Endothelial cell (in vitro differentiated cells): ENCODE results near the gene CETN2. TPM values are rescaled to one million over a fixed set of nuclear protein-coding genes. Genes with fewer than 3 reads are reported as not detected.

ENCODE experiments used
- DNase-seq: peaks from one replicate; pipeline ENCODE4 v3.0.0; 2021; ENCODE audit warnings: low spot score
- H3K27ac Mint-ChIP-seq: one replicate; pipeline ENCODE4 v1.8.0; 2021; ENCODE audit warnings: mixed read lengths, inconsistent platforms; ENCODE audit not compliant: unreplicated experiment
- H3K27me3 Mint-ChIP-seq: one replicate; pipeline ENCODE4 v1.8.0; 2021; ENCODE audit warnings: mild to moderate bottlenecking, moderate library complexity, mixed read lengths, inconsistent platforms; ENCODE audit not compliant: unreplicated experiment
- H3K36me3 Mint-ChIP-seq: one replicate; pipeline ENCODE4 v1.8.0; 2021; ENCODE audit warnings: mild to moderate bottlenecking, low read depth, mixed read lengths, inconsistent platforms; ENCODE audit not compliant: unreplicated experiment
- H3K4me1 Mint-ChIP-seq: one replicate; pipeline ENCODE4 v1.8.0; 2021; ENCODE audit warnings: mild to moderate bottlenecking, mixed read lengths, inconsistent platforms; ENCODE audit not compliant: unreplicated experiment
- H3K4me3 Mint-ChIP-seq: one replicate; pipeline ENCODE4 v1.8.0; 2021; ENCODE audit warnings: mild to moderate bottlenecking, mixed read lengths, inconsistent platforms; ENCODE audit not compliant: unreplicated experiment
- H3K9me3 Mint-ChIP-seq: one replicate; pipeline ENCODE4 v1.8.0; 2021; ENCODE audit warnings: mixed read lengths, inconsistent platforms; ENCODE audit not compliant: unreplicated experiment
- total RNA-seq: library from RNA; stranded (reverse); fragmentation: NEBNext Ultra II Directional; extraction: Animal tissue kit (Norgen Biotek cat#: 25700); gene quantifications from one replicate; pipeline ENCODE4 v1.2.1, GENCODE V29; 2021; ENCODE audit not compliant: unreplicated experiment
- TF ChIP-seq, protein P1 (sequence below): fragments of 200-600 bp; sonication (generic); IDR thresholded peaks from one replicate; pipeline ENCODE4 v1.5.0; 2021; ENCODE audit warnings: antibody characterized with exemption; ENCODE audit not compliant: unreplicated experiment

CETN2 gene
- total RNA-seq, 1 donor from 2014 or later, result 32.6 TPM

DNA sequence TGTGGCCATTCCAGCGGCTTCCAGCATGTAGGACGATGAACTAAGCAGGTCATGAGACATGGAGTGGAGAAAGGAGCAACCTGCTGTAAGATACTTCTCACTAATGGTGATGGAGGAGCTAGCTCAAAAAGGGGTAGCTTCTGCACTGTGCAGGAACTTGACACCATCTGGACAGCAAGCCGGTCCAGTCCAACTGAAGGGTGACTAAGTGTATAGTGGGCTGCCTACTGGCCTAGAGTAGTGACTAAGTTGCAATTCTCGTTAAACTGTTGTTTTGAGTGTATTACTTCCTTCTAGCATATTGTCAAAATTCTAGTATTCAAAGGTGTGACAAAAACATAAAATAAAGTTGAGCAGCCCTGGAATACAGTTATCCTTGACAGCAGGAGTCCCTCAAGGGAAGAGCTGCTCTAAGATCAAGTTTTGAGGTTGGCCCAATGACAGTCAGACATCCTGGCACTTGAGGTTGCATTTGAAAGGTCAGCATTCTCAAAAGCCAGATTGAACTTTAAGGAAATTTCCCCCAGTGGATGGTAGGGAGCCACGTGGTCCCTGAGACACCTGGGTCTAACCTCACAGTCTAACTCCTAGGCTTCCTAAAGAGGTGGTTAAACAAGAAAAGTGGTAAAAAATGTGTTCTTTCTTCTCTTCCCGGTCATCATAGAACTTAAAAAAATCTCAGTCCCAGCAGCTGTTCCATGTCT, 8.0 kb downstream of the CETN2 start:
- H3K4me3 Mint-ChIP-seq, result no peak overlapping the region
- H3K4me1 Mint-ChIP-seq, result no peaks in the 10 kb centered on the region
- H3K9me3 Mint-ChIP-seq, result no peaks in the 10 kb centered on the region
- no peak overlapping the region for H3K27ac Mint-ChIP-seq
- TF ChIP-seq, protein P1, sequence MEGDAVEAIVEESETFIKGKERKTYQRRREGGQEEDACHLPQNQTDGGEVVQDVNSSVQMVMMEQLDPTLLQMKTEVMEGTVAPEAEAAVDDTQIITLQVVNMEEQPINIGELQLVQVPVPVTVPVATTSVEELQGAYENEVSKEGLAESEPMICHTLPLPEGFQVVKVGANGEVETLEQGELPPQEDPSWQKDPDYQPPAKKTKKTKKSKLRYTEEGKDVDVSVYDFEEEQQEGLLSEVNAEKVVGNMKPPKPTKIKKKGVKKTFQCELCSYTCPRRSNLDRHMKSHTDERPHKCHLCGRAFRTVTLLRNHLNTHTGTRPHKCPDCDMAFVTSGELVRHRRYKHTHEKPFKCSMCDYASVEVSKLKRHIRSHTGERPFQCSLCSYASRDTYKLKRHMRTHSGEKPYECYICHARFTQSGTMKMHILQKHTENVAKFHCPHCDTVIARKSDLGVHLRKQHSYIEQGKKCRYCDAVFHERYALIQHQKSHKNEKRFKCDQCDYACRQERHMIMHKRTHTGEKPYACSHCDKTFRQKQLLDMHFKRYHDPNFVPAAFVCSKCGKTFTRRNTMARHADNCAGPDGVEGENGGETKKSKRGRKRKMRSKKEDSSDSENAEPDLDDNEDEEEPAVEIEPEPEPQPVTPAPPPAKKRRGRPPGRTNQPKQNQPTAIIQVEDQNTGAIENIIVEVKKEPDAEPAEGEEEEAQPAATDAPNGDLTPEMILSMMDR, result no peak
- H3K36me3 Mint-ChIP-seq, result no peaks in the 10 kb centered on the region
- DNase-seq, result no peak
- peaks cover 2% of the 10 kb centered on the region for H3K27me3 Mint-ChIP-seq

DNA sequence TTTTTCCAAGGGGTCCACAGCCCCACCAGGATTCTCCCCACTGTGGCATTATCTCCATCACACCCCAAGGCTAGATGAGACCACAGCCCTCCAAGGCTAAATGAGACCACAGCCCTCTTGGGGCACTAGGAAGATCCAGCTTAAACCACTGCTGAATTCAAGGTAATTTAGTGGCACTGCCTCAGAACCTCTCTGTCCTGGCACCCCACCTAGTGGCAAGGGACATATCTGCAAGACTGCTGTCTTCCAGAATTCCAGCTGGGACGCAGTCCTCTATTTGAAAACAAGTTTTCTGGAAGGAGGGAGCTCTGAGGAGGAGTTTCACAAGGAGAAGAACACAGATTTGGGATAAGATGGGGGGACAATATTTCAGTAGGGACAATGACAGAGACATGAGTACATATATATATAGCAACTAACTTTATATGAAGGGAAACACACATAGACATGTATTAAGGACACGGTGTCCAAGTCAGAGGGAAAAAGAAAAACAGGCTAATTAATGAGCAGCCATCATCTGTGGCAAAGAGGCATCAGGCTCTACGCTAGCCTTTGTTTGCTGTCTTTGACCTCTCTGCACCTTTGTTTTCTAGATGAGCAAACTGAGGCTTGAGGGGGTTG, 9.3 kb downstream of the CETN2 start:
- TF ChIP-seq, protein P1, result peak; percentile 62
- H3K9me3 Mint-ChIP-seq, result no peaks in the 10 kb centered on the region
- H3K4me3 Mint-ChIP-seq, result no peak overlapping the region
- peak; percentile 63 for DNase-seq
- H3K27me3 Mint-ChIP-seq, result peaks cover 2% of the 10 kb centered on the region
- no peaks in the 10 kb centered on the region for H3K4me1 Mint-ChIP-seq
- H3K36me3 Mint-ChIP-seq, result no peaks in the 10 kb centered on the region
- H3K27ac Mint-ChIP-seq, result no peak overlapping the region

DNA sequence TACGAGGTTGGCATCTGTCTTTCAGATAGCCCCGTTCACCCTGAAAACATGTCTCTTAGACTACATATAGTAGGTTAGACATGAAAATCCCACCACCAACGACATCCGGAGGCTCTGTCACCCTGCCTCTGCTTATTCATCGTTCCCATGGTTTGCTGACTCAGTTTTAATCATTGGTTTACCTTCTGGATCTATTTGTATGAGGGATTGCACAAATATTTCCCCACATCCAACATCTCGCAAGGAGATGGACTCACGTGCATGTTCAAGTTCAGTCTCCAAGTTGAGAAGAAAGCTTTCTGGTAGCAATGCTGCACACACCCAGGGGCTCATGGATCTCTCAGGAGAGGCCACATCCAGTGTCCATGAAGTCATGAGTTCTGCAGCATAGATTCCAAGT, 10.8 kb downstream of the CETN2 start:
- no peak for DNase-seq
- Mint-ChIP-seq H3K9me3 (no peaks in the 10 kb centered on the region), H3K4me1 (no peaks in the 10 kb centered on the region), H3K4me3 (no peak overlapping the region), H3K27me3 (peaks cover 2% of the 10 kb centered on the region), H3K36me3 (no peaks in the 10 kb centered on the region), H3K27ac (no peak overlapping the region)
- TF ChIP-seq, protein P1, result no peak

DNA sequence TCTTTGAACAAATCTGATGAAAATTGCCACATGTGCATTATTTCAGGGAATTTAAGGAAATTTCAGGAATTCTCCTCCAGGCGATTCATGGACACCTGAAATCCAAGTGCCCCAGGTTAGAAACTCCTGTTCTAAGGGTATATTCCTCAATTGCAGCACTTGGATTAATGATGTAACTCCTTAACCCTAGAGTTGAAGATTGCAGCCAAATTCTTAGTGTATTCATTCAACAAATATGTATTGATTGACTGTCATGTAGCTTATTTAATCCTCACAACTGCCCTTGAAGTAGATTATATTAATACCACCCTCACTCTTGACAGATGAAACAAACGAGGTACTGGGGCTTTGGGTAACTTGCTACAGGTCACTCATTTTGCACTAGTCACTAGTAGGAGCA, 11.3 kb downstream of the CETN2 start:
- TF ChIP-seq, protein P1, result no peak
- H3K4me1 Mint-ChIP-seq, result peaks cover 3% of the 10 kb centered on the region
- no peak overlapping the region for H3K27ac Mint-ChIP-seq
- no peak overlapping the region for H3K4me3 Mint-ChIP-seq
- no peaks in the 10 kb centered on the region for H3K9me3 Mint-ChIP-seq
- peaks cover 2% of the 10 kb centered on the region for H3K27me3 Mint-ChIP-seq
- H3K36me3 Mint-ChIP-seq, result no peaks in the 10 kb centered on the region
- DNase-seq, result no peak

DNA sequence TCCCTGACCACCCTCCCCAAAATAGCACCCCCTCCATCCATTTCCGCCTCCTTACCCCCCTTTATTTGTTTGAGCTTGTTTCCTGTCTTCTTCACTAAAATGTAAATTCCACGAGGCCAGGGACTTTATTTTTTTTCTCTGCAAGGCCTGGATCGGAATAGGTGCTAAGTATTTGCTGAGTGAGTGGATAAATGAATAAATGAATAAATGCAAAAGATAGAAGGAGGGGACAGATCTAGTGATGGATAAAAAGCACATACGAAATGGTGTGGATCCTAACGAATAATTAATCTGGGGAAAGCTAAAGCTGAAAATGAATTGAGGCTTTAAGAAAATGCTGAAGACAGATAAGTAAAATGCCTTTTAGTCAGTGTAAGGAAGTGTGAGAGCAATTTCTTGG, 12.2 kb downstream of the CETN2 start:
- DNase-seq, result no peak
- peaks cover 4% of the 10 kb centered on the region for H3K27me3 Mint-ChIP-seq
- H3K4me1 Mint-ChIP-seq, result peaks cover 8% of the 10 kb centered on the region
- H3K4me3 Mint-ChIP-seq, result no peak overlapping the region
- no peaks in the 10 kb centered on the region for H3K9me3 Mint-ChIP-seq
- no peak overlapping the region for H3K27ac Mint-ChIP-seq
- TF ChIP-seq, protein P1, result no peak
- no peaks in the 10 kb centered on the region for H3K36me3 Mint-ChIP-seq
